B cell (primary cell): ENCODE data around the gene DIS3L. TPM values are rescaled to one million over a fixed set of nuclear protein-coding genes. Genes with fewer than 3 reads are reported as not detected.

Experiments used
- ATAC-seq: fragments of 200-7000 bp; cut with Tn5 transposase; one replicate; pipeline ENCODE4 v1.10.0; 2021; ENCODE audit warnings: low read depth, mild to moderate bottlenecking, moderate number of reproducible peaks, moderate library complexity
- CTCF ChIA-PET: fragments of 350-600 bp; sonication (Branson Sonifier 250); formaldehyde crosslinking; loops from one replicate; lab custom pipeline; 2021; ENCODE audit warnings: antibody characterized with exemption, inconsistent platforms; lab: Charles Lee
- POLR2A ChIA-PET: fragments of 350-600 bp; sonication (Branson Sonifier 250); formaldehyde crosslinking; loops from one replicate; lab custom pipeline; 2021; ENCODE audit warnings: antibody characterized with exemption; lab: Charles Lee
- DNase-seq: peaks from one replicate; pipeline ENCODE4 v3.0.0; 2013
- H2AFZ ChIP-seq: 2 replicates; pipeline ENCODE4 v1.6.1; 2012; ENCODE audit warnings: mild to moderate bottlenecking, low read depth, low read length; ENCODE audit not compliant: insufficient read depth, poor library complexity, severe bottlenecking
- H3K27ac ChIP-seq, 2 donors: 1 replicate in 1 of 2; 2 replicates in 1 of 2; pipeline ENCODE4 v1.5.1; 2012 to 2013; ENCODE audit warnings: low read length in 2 of 2, mild to moderate bottlenecking in 2 of 2, moderate library complexity in 1 of 2
- H3K27me3 ChIP-seq, 4 experiments: fragments of 200-600 bp in 1 of 4; sonication (generic) in 1 of 4; replicated peaks in 1 of 4; 1 replicate in 2 of 4; 2 replicates in 2 of 4; pipeline versions ENCODE4 v1.6.1 to v1.7.0; 2013 to 2016; ENCODE audit warnings: low read length in 3 of 4, mild to moderate bottlenecking in 2 of 4, mixed read lengths in 1 of 4, moderate library complexity in 1 of 4; ENCODE audit not compliant: insufficient read depth in 4 of 4, control insufficient read depth in 3 of 4; ENCODE audit errors: control extremely low read depth in 1 of 4
- H3K36me3 ChIP-seq, 2 experiments: replicated peaks in 1 of 2; 1 replicate in 1 of 2; 2 replicates in 1 of 2; pipeline versions ENCODE4 v1.6.1 to v1.7.1; 2013; ENCODE audit warnings: low read length in 1 of 2; ENCODE audit not compliant: insufficient read depth in 2 of 2, control insufficient read depth in 1 of 2; ENCODE audit errors: control extremely low read depth in 1 of 2, extremely low read depth in 1 of 2
- H3K4me1 ChIP-seq, 2 donors: fragments of 200-600 bp in 1 of 2; sonication (generic) in 1 of 2; 1 replicate in 1 of 2; 2 replicates in 1 of 2; pipeline versions ENCODE4 v1.5.1 to v1.6.1; 2013 to 2017; ENCODE audit warnings: low read length in 2 of 2; ENCODE audit not compliant: control insufficient read depth in 2 of 2, insufficient read depth in 2 of 2
- H3K4me2 ChIP-seq: replicated peaks from 2 replicates; pipeline ENCODE3; 2012; ENCODE audit warnings: mild to moderate bottlenecking, low read depth, low read length; ENCODE audit not compliant: poor library complexity, severe bottlenecking
- H3K4me3 ChIP-seq, 5 experiments: fragments of 200-600 bp in 1 of 5; sonication (generic) in 1 of 5; 1 replicate in 3 of 5; 2 replicates in 2 of 5; pipeline versions ENCODE4 v1.5.1 to v1.7.0; 2011 to 2016; ENCODE audit warnings: low read length in 4 of 5, mild to moderate bottlenecking in 4 of 5, low read depth in 2 of 5, control low read depth in 1 of 5, moderate library complexity in 1 of 5; ENCODE audit not compliant: insufficient read depth in 1 of 5; ENCODE audit errors: control extremely low read depth in 1 of 5, extremely low read depth in 1 of 5
- H3K79me2 ChIP-seq: fragments of 200-600 bp; sonication (generic); one replicate; pipeline ENCODE4 v1.6.0; 2016; ENCODE audit warnings: low read length; ENCODE audit not compliant: control insufficient read depth, insufficient read depth
- H3K9ac ChIP-seq: fragments of 200-600 bp; sonication (generic); 2 replicates; pipeline ENCODE4 v1.6.1; 2017; ENCODE audit warnings: mild to moderate bottlenecking, low read length, moderate library complexity
- H3K9me3 ChIP-seq, 3 donors: one replicate each; pipeline versions ENCODE4 v1.6.1 to v1.7.1; 2013; ENCODE audit warnings: low read length in 2 of 3; ENCODE audit not compliant: control insufficient read depth in 2 of 3, insufficient read depth in 1 of 3; ENCODE audit errors: control extremely low read depth in 1 of 3
- H4K20me1 ChIP-seq: 2 replicates; pipeline ENCODE4 v1.6.0; 2012; ENCODE audit warnings: mild to moderate bottlenecking, low read length; ENCODE audit not compliant: insufficient read depth, control insufficient read depth, poor library complexity, severe bottlenecking
- H3K27ac Mint-ChIP-seq: one replicate; pipeline ENCODE4 v1.8.0; 2021; ENCODE audit warnings: mixed read lengths
- H3K27me3 Mint-ChIP-seq: one replicate; pipeline ENCODE4 v1.8.0; 2021; ENCODE audit warnings: mixed read lengths
- H3K4me1 Mint-ChIP-seq: one replicate; pipeline ENCODE4 v1.8.0; 2021; ENCODE audit warnings: mixed read lengths
- H3K4me3 Mint-ChIP-seq: one replicate; pipeline ENCODE4 v1.8.0; 2021; ENCODE audit warnings: mixed read lengths
- H3K9me3 Mint-ChIP-seq: one replicate; pipeline ENCODE4 v1.8.0; 2022; ENCODE audit warnings: mixed read lengths; ENCODE audit not compliant: insufficient read depth
- EZH2 ChIP-seq: IDR thresholded peaks from 2 replicates; pipeline ENCODE4 v1.6.1; 2012; ENCODE audit warnings: borderline replicate concordance, low read depth, mild to moderate bottlenecking, moderate library complexity, low read length; ENCODE audit not compliant: insufficient read depth, poor library complexity, severe bottlenecking
- WGBS: methylation state at CpG from one replicate; pipeline ENCODE4 v1.1.5; 2013; ENCODE audit warnings: missing lambda C conversion rate; ENCODE audit not compliant: insufficient coverage; 5-methylcytosine and 5-hydroxymethylcytosine counted together
- intact Hi-C: fragments of 100-400 bp; cut with micrococcal nuclease; formaldehyde crosslinking; loops from one replicate; pipeline ENCODE4 v1.10.0; 2022
- polyA plus RNA-seq: library from polyadenylated mRNA; depleted of rRNA; stranded (reverse); fragments of >200 nt; gene quantifications from 2 replicates; pipeline ENCODE4 v1.2.3, GENCODE V29; 2012
- total RNA-seq, 2 donors: library from RNA; stranded (reverse); fragments of 120-200 nt in 1 of 2; gene quantifications; 1 replicate in 1 of 2; 2 replicates in 1 of 2; pipeline versions ENCODE4 v1.2.3 to v1.2.4, GENCODE V29; 2013 to 2022
- TF ChIP-seq, protein P1 (sequence below): fragments of 200-600 bp; IDR thresholded peaks from one replicate; pipeline ENCODE4 v1.8.0; 2022; ENCODE audit warnings: antibody characterized with exemption, mild to moderate bottlenecking

DIS3L gene
- total and polyA plus RNA-seq, 2 donors (not counting 1 experiment from before 2014, with no cell fraction given): 13.2 to 43.9 TPM

- Histone ChIP-seq H3K36me3 (no peaks in the 10 kb centered on the region), H3K4me1 (peaks cover 32 to 33% of the 10 kb centered on the region in 2 donors), H3K9me3 (peaks cover 0 to 10% (median 0%) of the 10 kb centered on the region in 3 donors), H3K4me3 (peak overlapping the region in 3 of 5 experiments; percentile 9 to 88 (median 57)), H3K4me2 (peak overlapping the region; percentile 100), H3K79me2 (no peaks in the 10 kb centered on the region), H3K9ac (peak overlapping the region; percentile 72), H2AFZ (peak overlapping the region; percentile 76), H3K27me3 (peaks cover 0 to 69% (median 34%) of the 10 kb centered on the region in 4 experiments), H3K27ac (no peak overlapping the region), H4K20me1 (no peaks in the 10 kb centered on the region)
- POLR2A ChIA-PET: no interaction called here
- CTCF ChIA-PET: interaction anchor here (0.6 kb wide), 1 partner anchor 237 kb away, joined by 3 read pairs; no protein-coding TSS in a partner anchor
- H3K27me3 Mint-ChIP-seq: peaks cover 51% of the 10 kb centered on the region
- no peak overlapping the region for H3K27ac Mint-ChIP-seq
- peaks cover 27% of the 10 kb centered on the region for H3K4me1 Mint-ChIP-seq
- ATAC-seq (no peak), DNase-seq (peak; percentile 40)
- TF ChIP-seq, protein P1, sequence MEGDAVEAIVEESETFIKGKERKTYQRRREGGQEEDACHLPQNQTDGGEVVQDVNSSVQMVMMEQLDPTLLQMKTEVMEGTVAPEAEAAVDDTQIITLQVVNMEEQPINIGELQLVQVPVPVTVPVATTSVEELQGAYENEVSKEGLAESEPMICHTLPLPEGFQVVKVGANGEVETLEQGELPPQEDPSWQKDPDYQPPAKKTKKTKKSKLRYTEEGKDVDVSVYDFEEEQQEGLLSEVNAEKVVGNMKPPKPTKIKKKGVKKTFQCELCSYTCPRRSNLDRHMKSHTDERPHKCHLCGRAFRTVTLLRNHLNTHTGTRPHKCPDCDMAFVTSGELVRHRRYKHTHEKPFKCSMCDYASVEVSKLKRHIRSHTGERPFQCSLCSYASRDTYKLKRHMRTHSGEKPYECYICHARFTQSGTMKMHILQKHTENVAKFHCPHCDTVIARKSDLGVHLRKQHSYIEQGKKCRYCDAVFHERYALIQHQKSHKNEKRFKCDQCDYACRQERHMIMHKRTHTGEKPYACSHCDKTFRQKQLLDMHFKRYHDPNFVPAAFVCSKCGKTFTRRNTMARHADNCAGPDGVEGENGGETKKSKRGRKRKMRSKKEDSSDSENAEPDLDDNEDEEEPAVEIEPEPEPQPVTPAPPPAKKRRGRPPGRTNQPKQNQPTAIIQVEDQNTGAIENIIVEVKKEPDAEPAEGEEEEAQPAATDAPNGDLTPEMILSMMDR: no peak
- peak; percentile 26 for TF ChIP-seq EZH2
- WGBS: 3% methylated on average over 30 of the region's 36 CpGs
- no peaks in the 10 kb centered on the region for H3K9me3 Mint-ChIP-seq
- intact Hi-C loops: no loop called here
- H3K4me3 Mint-ChIP-seq: peak overlapping the region; percentile 84
These were observed 39.0 kb upstream of the DIS3L start for GRCh38 chr15:66254089-66254950.
